Effector memory CD4-positive, alpha-beta T cell (primary cell): ENCODE results near the gene CRYBA1.

Experiments used
- DNase-seq, 3 donors: peaks; one replicate each; pipeline ENCODE4 v3.0.0-alpha.2; 2020
- H3K27ac ChIP-seq: 2 replicates; pipeline ENCODE4 v1.7.0; 2013; ENCODE audit warnings: mild to moderate bottlenecking, low read length, moderate library complexity; ENCODE audit not compliant: insufficient read depth, poor library complexity, severe bottlenecking
- H3K27me3 ChIP-seq: replicated peaks from 2 replicates; pipeline ENCODE4 v1.7.0; 2013; ENCODE audit warnings: mild to moderate bottlenecking, low read length; ENCODE audit not compliant: insufficient read depth, control insufficient read depth, poor library complexity, severe bottlenecking
- H3K36me3 ChIP-seq: 2 replicates; pipeline ENCODE4 v1.7.0; 2013; ENCODE audit warnings: mild to moderate bottlenecking, low read length, moderate library complexity; ENCODE audit not compliant: control insufficient read depth, insufficient read depth
- H3K4me1 ChIP-seq: 2 replicates; pipeline ENCODE4 v1.7.0; 2013; ENCODE audit warnings: low read length, mild to moderate bottlenecking; ENCODE audit not compliant: control insufficient read depth, insufficient read depth, poor library complexity, severe bottlenecking
- H3K4me3 ChIP-seq: 2 replicates; pipeline ENCODE4 v1.7.0; 2013; ENCODE audit warnings: low read length, low read depth, mild to moderate bottlenecking; ENCODE audit not compliant: insufficient read depth, poor library complexity, severe bottlenecking
- H3K9me3 ChIP-seq: 2 replicates; pipeline ENCODE4 v1.7.0; 2013; ENCODE audit warnings: mild to moderate bottlenecking, low read length, moderate library complexity; ENCODE audit not compliant: control insufficient read depth

The CRYBA1 gene

DNA sequence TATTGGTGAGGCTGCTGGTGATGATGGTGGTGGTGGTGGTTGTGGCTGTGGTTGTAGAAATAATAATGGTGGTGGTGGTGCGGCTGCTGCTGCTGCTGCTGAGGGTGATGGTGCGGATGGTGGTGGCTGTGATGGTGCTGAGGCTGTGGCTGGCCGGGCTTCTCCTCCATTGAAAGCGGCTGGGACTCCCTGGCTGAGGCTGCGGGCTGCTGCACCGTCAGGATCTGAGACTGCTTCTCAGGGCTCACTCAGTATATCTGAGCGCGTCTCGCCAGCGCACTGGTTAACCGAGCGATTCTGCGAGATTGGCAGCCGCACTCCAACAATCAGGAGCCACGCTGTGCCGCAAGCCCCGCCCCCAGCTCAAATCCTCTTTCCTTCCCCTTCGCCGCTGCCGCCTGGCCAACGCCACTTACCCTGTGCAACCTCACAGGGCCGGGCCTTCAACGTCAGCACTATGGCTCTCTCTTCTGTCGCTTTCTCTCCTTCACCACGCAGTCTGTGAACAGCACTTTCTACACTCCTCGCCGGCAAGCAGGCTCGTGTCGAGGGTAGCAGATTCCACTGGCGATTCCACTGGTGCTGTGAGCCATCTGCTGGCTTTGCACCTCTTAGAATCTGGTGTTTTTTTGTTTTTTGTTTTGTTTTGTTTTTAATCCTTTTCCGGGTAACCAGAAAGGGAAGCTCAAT, 47.4 kb downstream of the CRYBA1 start, which contains the start of gene NUFIP2:
TSS of gene NUFIP2 (minus strand) at position 259 of the 690 bp plus-strand sequence. CDS start at position 170, 89 bp downstream.
- peak; percentile 96 to 97 (median 97) for DNase-seq
- H3K4me3 ChIP-seq: peak within 1 kb of the TSS; percentile 94
- H3K4me1 ChIP-seq: peaks cover 21% of the 10 kb centered on the region
- H3K27me3 ChIP-seq: no peaks in the 10 kb centered on the region
- H3K27ac ChIP-seq: peak within 1 kb of the TSS; percentile 90
- no peaks in the 10 kb centered on the region for H3K9me3 ChIP-seq
- H3K36me3 ChIP-seq: peaks cover 7% of the 10 kb centered on the region

DNA sequence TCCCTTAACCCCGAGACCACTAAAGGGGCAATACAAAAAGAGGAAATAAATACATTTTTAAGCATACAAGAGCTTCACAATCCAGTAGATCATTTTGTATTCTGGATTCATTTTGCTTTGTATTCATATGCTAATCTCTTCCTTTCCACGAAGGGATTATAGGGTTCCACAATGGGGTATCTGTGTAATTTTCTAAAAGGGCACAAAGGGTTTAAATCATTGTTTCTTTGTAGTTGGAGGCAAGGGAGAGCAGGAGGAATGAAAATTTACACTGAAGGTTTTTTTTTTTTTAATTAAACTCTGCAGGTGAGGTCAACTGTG, 47.9 kb downstream of the CRYBA1 start:
- H3K27ac ChIP-seq: peak overlapping the region; percentile 83

DNA sequence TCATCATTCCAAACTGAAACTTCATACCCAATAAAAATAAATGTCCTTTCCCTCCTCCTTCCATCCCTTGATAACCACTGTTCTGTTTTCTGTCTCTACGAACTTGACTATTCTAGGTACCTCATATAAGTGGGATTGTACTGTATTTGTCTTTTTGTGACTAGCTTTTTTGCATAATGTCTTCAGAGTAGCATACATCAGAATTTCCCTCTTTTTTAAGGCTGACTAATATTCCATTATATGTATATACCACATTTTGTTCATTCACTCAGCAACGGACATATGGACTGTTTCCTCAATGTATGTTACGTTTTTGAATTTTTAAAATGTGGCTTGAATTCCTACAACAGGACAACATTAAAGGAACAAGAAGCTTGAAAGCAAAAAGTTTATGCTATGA, 48.8 kb downstream of the CRYBA1 start:
- no peak for DNase-seq
- peaks cover 1% of the 10 kb centered on the region for H3K36me3 ChIP-seq
- H3K4me3 ChIP-seq: no peak overlapping the region
- H3K27ac ChIP-seq: no peak overlapping the region
- no peaks in the 10 kb centered on the region for H3K9me3 ChIP-seq
- H3K4me1 ChIP-seq: peaks cover 8% of the 10 kb centered on the region
- H3K27me3 ChIP-seq: no peaks in the 10 kb centered on the region

More for the DNA sequence above, 47.9 kb downstream of the CRYBA1 start:
- DNase-seq: no peak
- Histone ChIP-seq H3K9me3 (no peaks in the 10 kb centered on the region), H3K4me3 (peak overlapping the region; percentile 94), H3K36me3 (peaks cover 7% of the 10 kb centered on the region), H3K4me1 (peaks cover 16% of the 10 kb centered on the region), H3K27me3 (no peaks in the 10 kb centered on the region)

GRCh38 chr17:29299031-29299430, 52.4 kb downstream of the CRYBA1 start:
- H3K27me3 ChIP-seq: no peaks in the 10 kb centered on the region
- H3K9me3 ChIP-seq: no peaks in the 10 kb centered on the region
- H3K36me3 ChIP-seq: no peaks in the 10 kb centered on the region
- DNase-seq: no peak
- H3K4me3 ChIP-seq: no peak overlapping the region
- no peak overlapping the region for H3K27ac ChIP-seq
- no peaks in the 10 kb centered on the region for H3K4me1 ChIP-seq

- no peak for DNase-seq
- no peaks in the 10 kb centered on the region for H3K4me1 ChIP-seq
- H3K36me3 ChIP-seq: no peaks in the 10 kb centered on the region
- no peak overlapping the region for H3K4me3 ChIP-seq
- no peaks in the 10 kb centered on the region for H3K27me3 ChIP-seq
- no peak overlapping the region for H3K27ac ChIP-seq
- H3K9me3 ChIP-seq: no peaks in the 10 kb centered on the region
These were observed 56.7 kb downstream of the CRYBA1 start for GRCh38 chr17:29303386-29303785.
